ENCODE measurements around the gene PTPRU.

PTPRU gene

GRCh38 chr1:29237129-29237821, 953 bp downstream of the PTPRU start (continued):
- TF ChIP-seq CTCF (tag by site-specific recombination; IDR thresholded peaks at IDR 0.05) (peak; percentile 57), KLF8 (tag by site-specific recombination; IDR thresholded peaks at IDR 0.05) (no peak), ZBTB7A (tag by site-specific recombination; IDR thresholded peaks at IDR 0.05; ENCODE audit: low read depth) (peak; percentile 66), ZNF658 (tag by site-specific recombination; IDR thresholded peaks at IDR 0.05) (no peak), FEZF1 (tag by site-specific recombination; IDR thresholded peaks at IDR 0.05) (no peak; the same call in 1 of the 2 replicates), ZNF830 (tag by site-specific recombination; IDR thresholded peaks at IDR 0.05; ENCODE audit: low read depth) (no peak), YY2 (tag by site-specific recombination; IDR thresholded peaks at IDR 0.05) (no peak), GLIS1 (tag by site-specific recombination; IDR thresholded peaks at IDR 0.05) (peak; percentile 45), ZNF202 (tag by site-specific recombination; IDR thresholded peaks at IDR 0.05; ENCODE audit: borderline replicate concordance) (no peak), ZNF600 (tag by site-specific recombination; IDR thresholded peaks at IDR 0.05) (peak; percentile 100), ZNF514 (tag by site-specific recombination; IDR thresholded peaks at IDR 0.05) (no peak), ZBTB20 (tag by site-specific recombination; IDR thresholded peaks at IDR 0.05) (peak; percentile 94), PRDM1 (tag by site-specific recombination; IDR thresholded peaks at IDR 0.05) (no peak), ZNF16 (tag by site-specific recombination; IDR thresholded peaks at IDR 0.05; ENCODE audit: low read depth) (0 out of 2 replicates have a peak, but pooled peaks have one; percentile 14), ZNF677 (tag by site-specific recombination; IDR thresholded peaks at IDR 0.05) (0 out of 2 replicates have a peak, but pooled peaks have one; percentile 31), ZNF221 (tag by site-specific recombination; IDR thresholded peaks at IDR 0.05; ENCODE audit: borderline replicate concordance) (0 out of 2 replicates have a peak, but pooled peaks have one; percentile 30), ZNF324 (tag by site-specific recombination; IDR thresholded peaks at IDR 0.05) (peak; percentile 19; the same call in 1 of the 2 replicates), ZNF391 (tag by site-specific recombination; IDR thresholded peaks at IDR 0.05; ENCODE audit: borderline replicate concordance, low read depth) (no peak; the same call in 1 of the 2 replicates), SP7 (tag by site-specific recombination; IDR thresholded peaks at IDR 0.05) (peak; percentile 50; the same call in 1 of the 2 replicates), ZNF560 (tag by site-specific recombination; IDR thresholded peaks at IDR 0.05; ENCODE audit: borderline replicate concordance) (no peak), ZFP41 (tag by site-specific recombination; IDR thresholded peaks at IDR 0.05; ENCODE audit: borderline replicate concordance) (0 out of 2 replicates have a peak, but pooled peaks have one; percentile 3), ZNF707 (tag by site-specific recombination; IDR thresholded peaks at IDR 0.05) (no peak), ZNF791 (tag by site-specific recombination; IDR thresholded peaks at IDR 0.05) (0 out of 2 replicates have a peak, but pooled peaks have one; percentile 11), ZNF274 (IDR thresholded peaks at IDR 0.05; ENCODE audit: low read length) (no peak), ZNF274 (tag by site-specific recombination; IDR thresholded peaks at IDR 0.05; ENCODE audit: borderline replicate concordance) (no peak), ZFP3 (tag by site-specific recombination; IDR thresholded peaks at IDR 0.05; ENCODE audit: low read depth) (no peak), TCF7L2 (IDR thresholded peaks at IDR 0.05; ENCODE audit: borderline replicate concordance, low read depth, low read length) (no peak), ZNF488 (tag by site-specific recombination; IDR thresholded peaks at IDR 0.05) (no peak), ZNF37A (tag by site-specific recombination; IDR thresholded peaks at IDR 0.05) (no peak), ZNF2 (tag by site-specific recombination; IDR thresholded peaks at IDR 0.05) (peak; percentile 87), BCL11A (tag by site-specific recombination; IDR thresholded peaks at IDR 0.05; ENCODE audit: low read depth) (0 out of 2 replicates have a peak, but pooled peaks have one; percentile 16), INSM2 (tag by site-specific recombination; IDR thresholded peaks at IDR 0.05) (peak; percentile 80), KLF10 (tag by site-specific recombination; IDR thresholded peaks at IDR 0.05) (no peak), ZNF473 (tag by site-specific recombination; IDR thresholded peaks at IDR 0.05) (no peak; the same call in 1 of the 2 replicates), ZBTB1 (tag by site-specific recombination; IDR thresholded peaks at IDR 0.05) (no peak), ZNF843 (tag by site-specific recombination; IDR thresholded peaks at IDR 0.05) (no peak)
- TF ChIP-seq, protein P1, sequence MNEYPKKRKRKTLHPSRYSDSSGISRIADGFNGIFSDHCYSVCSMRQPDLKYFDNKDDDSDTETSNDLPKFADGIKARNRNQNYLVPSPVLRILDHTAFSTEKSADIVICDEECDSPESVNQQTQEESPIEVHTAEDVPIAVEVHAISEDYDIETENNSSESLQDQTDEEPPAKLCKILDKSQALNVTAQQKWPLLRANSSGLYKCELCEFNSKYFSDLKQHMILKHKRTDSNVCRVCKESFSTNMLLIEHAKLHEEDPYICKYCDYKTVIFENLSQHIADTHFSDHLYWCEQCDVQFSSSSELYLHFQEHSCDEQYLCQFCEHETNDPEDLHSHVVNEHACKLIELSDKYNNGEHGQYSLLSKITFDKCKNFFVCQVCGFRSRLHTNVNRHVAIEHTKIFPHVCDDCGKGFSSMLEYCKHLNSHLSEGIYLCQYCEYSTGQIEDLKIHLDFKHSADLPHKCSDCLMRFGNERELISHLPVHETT (tag by site-specific recombination; IDR thresholded peaks at IDR 0.05) = no peak
